Measurements from ENCODE around the gene SBF2.
"Not testable (repeated sequence)": the region's sequence is repeated elsewhere in the genome, so short reads cannot be mapped to it uniquely, and the experiment has no call there.

GRCh38 chr11:9939150-9939549 is 354.9 kb downstream of the SBF2 start:
- not testable (repeated sequence) for TF ChIP-seq MAZ (CRISPR knock-in tag; conservative IDR thresholded peaks at IDR 0.05 in 1 of 2, IDR thresholded peaks at IDR 0.05 in 1 of 2); SMAD1 (IDR thresholded peaks at IDR 0.05; ENCODE audit: low read depth, low read length, partially characterized antibody); E2F1 (CRISPR knock-in tag; IDR thresholded peaks at IDR 0.05); KLF13 (tag; IDR thresholded peaks at IDR 0.05; ENCODE audit: borderline replicate concordance, low read depth); ZNF311 (CRISPR knock-in tag; IDR thresholded peaks at IDR 0.05); TOE1 (IDR thresholded peaks at IDR 0.05; ENCODE audit: borderline replicate concordance); TOE1 (CRISPR knock-in tag; IDR thresholded peaks at IDR 0.05; ENCODE audit: borderline replicate concordance, low read depth); HOMEZ (CRISPR knock-in tag; IDR thresholded peaks at IDR 0.05); OTX1 (CRISPR knock-in tag; IDR thresholded peaks at IDR 0.05)
